ENCODE data around the gene ERLIN1. TPM values are rescaled to one million over a fixed set of nuclear protein-coding genes. Genes with fewer than 3 reads are reported as not detected.

Gene ERLIN1
- total and polyA plus RNA-seq, 2 experiments from 2014 or later = 7.2 to 20.4 TPM

GRCh38 chr10:100163704-100164621, 21.9 kb downstream of the ERLIN1 start:
- no peak for ATAC-seq
- H3K9me2 ChIP-seq (ENCODE audit: insufficient read depth) = no peaks in the 10 kb centered on the region
- no peak overlapping the region for H2AFZ ChIP-seq
- H3K4me1 Mint-ChIP-seq = no peaks in the 10 kb centered on the region
- H3K4me1 ChIP-seq (ENCODE audit: insufficient read depth) = no peaks in the 10 kb centered on the region
- no peak overlapping the region for H3K4me2 ChIP-seq
- no peak overlapping the region for H3K4me3 ChIP-seq
- H3K9me3 Mint-ChIP-seq = no peaks in the 10 kb centered on the region
- H3K36me3 Mint-ChIP-seq (ENCODE audit: low read depth) = 0 out of 3 replicates have a peak, but pooled peaks cover 3% of the 10 kb centered on the region
- no peaks in the 10 kb centered on the region for H3K27me3 Mint-ChIP-seq (ENCODE audit: insufficient read depth, low read depth, poor library complexity)
- no peak overlapping the region for H3K4me3 Mint-ChIP-seq
- no peak for TF ChIP-seq NANOG (IDR thresholded peaks at IDR 0.05; ENCODE audit: borderline replicate concordance)
- TF ChIP-seq, protein P1, sequence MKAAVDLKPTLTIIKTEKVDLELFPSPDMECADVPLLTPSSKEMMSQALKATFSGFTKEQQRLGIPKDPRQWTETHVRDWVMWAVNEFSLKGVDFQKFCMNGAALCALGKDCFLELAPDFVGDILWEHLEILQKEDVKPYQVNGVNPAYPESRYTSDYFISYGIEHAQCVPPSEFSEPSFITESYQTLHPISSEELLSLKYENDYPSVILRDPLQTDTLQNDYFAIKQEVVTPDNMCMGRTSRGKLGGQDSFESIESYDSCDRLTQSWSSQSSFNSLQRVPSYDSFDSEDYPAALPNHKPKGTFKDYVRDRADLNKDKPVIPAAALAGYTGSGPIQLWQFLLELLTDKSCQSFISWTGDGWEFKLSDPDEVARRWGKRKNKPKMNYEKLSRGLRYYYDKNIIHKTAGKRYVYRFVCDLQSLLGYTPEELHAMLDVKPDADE (IDR thresholded peaks at IDR 0.05) = no peak
- TF ChIP-seq CREB1 (CRISPR knock-in tag; IDR thresholded peaks at IDR 0.05; ENCODE audit: low read depth) = no peak
- H3F3A ChIP-seq (replicated peaks; ENCODE audit: low read depth) = no peaks in the 10 kb centered on the region
- no peak overlapping the region for H3K27ac Mint-ChIP-seq
- DNase-seq (ENCODE audit: low spot score) = no peak
- H3K27me3 ChIP-seq (ENCODE audit: insufficient read depth) = no peaks in the 10 kb centered on the region
- H3K79me2 ChIP-seq (replicated peaks; ENCODE audit: insufficient read depth) = 0 out of 2 replicates have a peak, but pooled peaks cover 6% of the 10 kb centered on the region
- no peaks in the 10 kb centered on the region for H3K36me3 ChIP-seq (ENCODE audit: insufficient read depth)
- H4K20me1 ChIP-seq (replicated peaks; ENCODE audit: insufficient read depth) = no peaks in the 10 kb centered on the region
- no peak overlapping the region for H3K27ac ChIP-seq (ENCODE audit: low read depth)

DNA sequence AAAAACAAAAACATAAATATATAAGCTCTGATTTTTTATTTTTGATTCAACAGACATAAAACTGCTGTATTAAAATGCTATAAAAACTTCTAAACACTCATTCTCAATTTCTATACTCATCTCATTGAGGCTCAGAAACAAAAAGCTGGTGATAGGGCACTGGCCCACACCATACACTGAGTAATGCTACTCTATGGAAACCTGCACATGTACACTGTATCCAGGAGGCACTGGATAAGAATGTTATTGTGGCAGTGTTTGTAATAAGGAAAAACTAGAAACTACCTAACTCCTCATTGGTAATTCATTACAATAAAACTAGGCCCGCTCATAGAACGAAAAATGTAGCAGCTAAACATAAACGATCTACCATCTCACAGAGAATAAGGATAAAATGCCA, 23.1 kb downstream of the ERLIN1 start:
- no peaks in the 10 kb centered on the region for H3K4me1 ChIP-seq (ENCODE audit: insufficient read depth)
- Mint-ChIP-seq H3K27me3 (ENCODE audit: insufficient read depth, low read depth, poor library complexity) (no peaks in the 10 kb centered on the region), H3K4me3 (no peak overlapping the region), H3K4me1 (no peaks in the 10 kb centered on the region), H3K27ac (no peak overlapping the region), H3K9me3 (no peaks in the 10 kb centered on the region), H3K36me3 (ENCODE audit: low read depth) (peaks cover 3% of the 10 kb centered on the region; the same call in 1 of the 3 replicates)
- no peaks in the 10 kb centered on the region for H3F3A ChIP-seq (replicated peaks; ENCODE audit: low read depth)
- H4K20me1 ChIP-seq (replicated peaks; ENCODE audit: insufficient read depth) = no peaks in the 10 kb centered on the region
- H3K27ac ChIP-seq (ENCODE audit: low read depth) = no peak overlapping the region
- no peak overlapping the region for H3K4me3 ChIP-seq
- no peak overlapping the region for H2AFZ ChIP-seq
- H3K79me2 ChIP-seq (replicated peaks; ENCODE audit: insufficient read depth) = 0 out of 2 replicates have a peak, but pooled peaks cover 6% of the 10 kb centered on the region
- H3K4me2 ChIP-seq = no peak overlapping the region
- H3K36me3 ChIP-seq (ENCODE audit: insufficient read depth) = no peaks in the 10 kb centered on the region
- no peak for DNase-seq (ENCODE audit: low spot score)
- H3K9me2 ChIP-seq (ENCODE audit: insufficient read depth) = no peaks in the 10 kb centered on the region
- no peaks in the 10 kb centered on the region for H3K27me3 ChIP-seq (ENCODE audit: insufficient read depth)
- no peak for ATAC-seq
- TF ChIP-seq POLR2AphosphoS5 (IDR thresholded peaks at IDR 0.05; ENCODE audit: low read depth) (no peak), EZH2 (IDR thresholded peaks at IDR 0.05; ENCODE audit: low read depth, unreplicated experiment) (no peak), CTCF (conservative IDR thresholded peaks at IDR 0.05; ENCODE audit: low read depth in 2 of 2) (no peak), CREB1 (CRISPR knock-in tag; IDR thresholded peaks at IDR 0.05; ENCODE audit: low read depth) (no peak), STAT1 (IDR thresholded peaks at IDR 0.05; ENCODE audit: unreplicated experiment) (no peak), EZH2phosphoT487 (IDR thresholded peaks at IDR 0.05; ENCODE audit: unreplicated experiment) (no peak), JUNB (IDR thresholded peaks at IDR 0.05; ENCODE audit: unreplicated experiment) (no peak)
- TF ChIP-seq, protein P2, sequence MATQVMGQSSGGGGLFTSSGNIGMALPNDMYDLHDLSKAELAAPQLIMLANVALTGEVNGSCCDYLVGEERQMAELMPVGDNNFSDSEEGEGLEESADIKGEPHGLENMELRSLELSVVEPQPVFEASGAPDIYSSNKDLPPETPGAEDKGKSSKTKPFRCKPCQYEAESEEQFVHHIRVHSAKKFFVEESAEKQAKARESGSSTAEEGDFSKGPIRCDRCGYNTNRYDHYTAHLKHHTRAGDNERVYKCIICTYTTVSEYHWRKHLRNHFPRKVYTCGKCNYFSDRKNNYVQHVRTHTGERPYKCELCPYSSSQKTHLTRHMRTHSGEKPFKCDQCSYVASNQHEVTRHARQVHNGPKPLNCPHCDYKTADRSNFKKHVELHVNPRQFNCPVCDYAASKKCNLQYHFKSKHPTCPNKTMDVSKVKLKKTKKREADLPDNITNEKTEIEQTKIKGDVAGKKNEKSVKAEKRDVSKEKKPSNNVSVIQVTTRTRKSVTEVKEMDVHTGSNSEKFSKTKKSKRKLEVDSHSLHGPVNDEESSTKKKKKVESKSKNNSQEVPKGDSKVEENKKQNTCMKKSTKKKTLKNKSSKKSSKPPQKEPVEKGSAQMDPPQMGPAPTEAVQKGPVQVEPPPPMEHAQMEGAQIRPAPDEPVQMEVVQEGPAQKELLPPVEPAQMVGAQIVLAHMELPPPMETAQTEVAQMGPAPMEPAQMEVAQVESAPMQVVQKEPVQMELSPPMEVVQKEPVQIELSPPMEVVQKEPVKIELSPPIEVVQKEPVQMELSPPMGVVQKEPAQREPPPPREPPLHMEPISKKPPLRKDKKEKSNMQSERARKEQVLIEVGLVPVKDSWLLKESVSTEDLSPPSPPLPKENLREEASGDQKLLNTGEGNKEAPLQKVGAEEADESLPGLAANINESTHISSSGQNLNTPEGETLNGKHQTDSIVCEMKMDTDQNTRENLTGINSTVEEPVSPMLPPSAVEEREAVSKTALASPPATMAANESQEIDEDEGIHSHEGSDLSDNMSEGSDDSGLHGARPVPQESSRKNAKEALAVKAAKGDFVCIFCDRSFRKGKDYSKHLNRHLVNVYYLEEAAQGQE (IDR thresholded peaks at IDR 0.05; ENCODE audit: unreplicated experiment) = no peak
